Kidney (tissue), 14 donors: ENCODE data around the gene CCT7. TPM values are rescaled to one million over a fixed set of nuclear protein-coding genes. Genes with fewer than 3 reads are reported as not detected.

Experiments
- DNase-seq, 5 donors: peaks; one replicate each; pipeline ENCODE4 v3.0.0-alpha.2; 2013 to 2020
- FAIRE-seq: peaks from 2 replicates; lab custom pipeline; 2012; peaks lifted over from hg19 to GRCh38; lab: Jason Lieb, UNC
- H3K27ac ChIP-seq, 2 donors: one replicate each; pipeline ENCODE4 v1.7.0; 2013; ENCODE audit warnings: low read depth in 2 of 2, low read length in 2 of 2, inconsistent platforms in 1 of 2
- H3K27me3 ChIP-seq: one replicate; pipeline ENCODE4 v1.7.1; 2013; ENCODE audit warnings: low read length, inconsistent platforms; ENCODE audit not compliant: control insufficient read depth, insufficient read depth
- H3K36me3 ChIP-seq, 3 donors: one replicate each; pipeline versions ENCODE4 v1.7.0 to v1.7.1; 2013; ENCODE audit warnings: low read length in 3 of 3, control low read depth in 1 of 3, inconsistent platforms in 1 of 3; ENCODE audit not compliant: insufficient read depth in 3 of 3, control insufficient read depth in 2 of 3
- H3K4me1 ChIP-seq, 3 donors: one replicate each; pipeline versions ENCODE4 v1.7.0 to v1.7.1; 2013; ENCODE audit warnings: low read length in 3 of 3, inconsistent platforms in 1 of 3, low read depth in 1 of 3; ENCODE audit not compliant: control insufficient read depth in 2 of 3, insufficient read depth in 2 of 3
- H3K4me3 ChIP-seq, 3 donors: one replicate each; pipeline versions ENCODE4 v1.7.0 to v1.8.1; 2013; ENCODE audit warnings: low read length in 3 of 3, control low read depth in 1 of 3, inconsistent platforms in 1 of 3
- H3K9ac ChIP-seq, 3 donors: one replicate each; pipeline versions ENCODE4 v1.7.0 to v1.7.1; 2013; ENCODE audit warnings: low read length in 3 of 3, control low read depth in 1 of 3, inconsistent platforms in 1 of 3
- H3K9me3 ChIP-seq, 3 donors: one replicate each; pipeline versions ENCODE4 v1.7.0 to v1.7.1; 2013; ENCODE audit warnings: low read length in 3 of 3, control low read depth in 1 of 3, inconsistent platforms in 1 of 3; ENCODE audit not compliant: control insufficient read depth in 2 of 3, insufficient read depth in 1 of 3
- intact Hi-C: fragments of 100-400 bp; cut with DNase I; formaldehyde crosslinking; loops from one replicate; pipeline ENCODE4 v1.11.1; 2022
- polyA plus RNA-seq: library from polyadenylated mRNA; stranded (reverse); fragments of 350-450 nt; fragmentation: Illumina TruSeq; extraction: RNeasy Lipid Tissue Mini Kit (QIAGEN cat#74804); gene quantifications from one replicate; pipeline ENCODE4 v1.2.3, GENCODE V29; 2014; ENCODE audit warnings: low read depth, low replicate concordance; ENCODE audit not compliant: insufficient read depth
- total RNA-seq: library from RNA; stranded (reverse); fragmentation: NEBNext Ultra II Directional; extraction: Animal tissue kit (Norgen Biotek cat#: 25700); gene quantifications from one replicate; pipeline ENCODE4 v1.2.1, GENCODE V29; 2021
- TF ChIP-seq, protein P1 (sequence below): IDR thresholded peaks from 3 replicates; pipeline ENCODE4 v1.5.1; 2012; ENCODE audit warnings: mild to moderate bottlenecking, moderate library complexity, borderline replicate concordance; ENCODE audit not compliant: insufficient read depth; ENCODE audit errors: extremely low read depth
- donor health status: control.
- donor health status: control.
- donor health status: control.
- donor health status: control.
- donor health status: control.
- donor health status: DM: yes; HTN: yes; CAD: no.
- donor health status: Normal renal cell carcinoma (clear cell type).

The CCT7 gene
- total and polyA plus RNA-seq, 2 donors from 2014 or later: 164 to 173 TPM

DNA sequence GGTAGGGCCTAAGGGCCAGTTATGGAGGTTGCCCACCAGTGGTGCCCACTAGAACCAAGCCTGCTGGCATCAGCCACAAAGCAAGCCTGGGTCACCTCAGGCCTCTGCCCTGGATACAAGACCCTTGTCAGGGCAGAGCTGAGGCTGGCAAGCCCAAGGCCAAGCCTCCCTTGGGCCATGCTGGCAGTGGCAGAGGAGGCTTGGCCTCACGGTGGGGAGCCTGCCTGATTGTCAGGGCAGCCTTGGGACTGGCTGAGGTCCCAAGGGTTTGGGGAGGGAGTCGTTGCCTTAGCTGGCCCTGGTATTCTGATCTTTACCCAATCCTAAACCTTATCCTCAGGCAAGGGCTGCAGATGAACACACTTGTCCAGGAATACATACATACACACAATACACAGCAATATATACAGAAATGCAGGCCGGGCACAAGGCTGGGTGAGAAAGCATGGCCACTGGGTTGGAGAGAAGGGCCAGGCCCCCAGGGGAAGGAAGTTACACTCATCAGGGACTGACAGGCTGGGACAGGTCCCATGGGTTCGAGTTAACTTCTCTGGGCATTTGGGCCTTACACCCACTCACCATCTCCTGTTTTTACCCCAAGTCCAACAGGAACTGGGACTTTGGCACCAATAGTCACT is 21.0 kb downstream of the CCT7 start:
- no peaks in the 10 kb centered on the region for H3K27me3 ChIP-seq
- no peak overlapping the region for H3K27ac ChIP-seq
- no peaks in the 10 kb centered on the region for H3K9me3 ChIP-seq
- H3K36me3 ChIP-seq: peaks cover 4 to 24% (median 23%) of the 10 kb centered on the region in 3 donors
- H3K9ac ChIP-seq: no peak overlapping the region
- no peak overlapping the region for H3K4me3 ChIP-seq
- FAIRE-seq (no peak), DNase-seq (no peak)
- no peaks in the 10 kb centered on the region for H3K4me1 ChIP-seq
- TF ChIP-seq, protein P1, sequence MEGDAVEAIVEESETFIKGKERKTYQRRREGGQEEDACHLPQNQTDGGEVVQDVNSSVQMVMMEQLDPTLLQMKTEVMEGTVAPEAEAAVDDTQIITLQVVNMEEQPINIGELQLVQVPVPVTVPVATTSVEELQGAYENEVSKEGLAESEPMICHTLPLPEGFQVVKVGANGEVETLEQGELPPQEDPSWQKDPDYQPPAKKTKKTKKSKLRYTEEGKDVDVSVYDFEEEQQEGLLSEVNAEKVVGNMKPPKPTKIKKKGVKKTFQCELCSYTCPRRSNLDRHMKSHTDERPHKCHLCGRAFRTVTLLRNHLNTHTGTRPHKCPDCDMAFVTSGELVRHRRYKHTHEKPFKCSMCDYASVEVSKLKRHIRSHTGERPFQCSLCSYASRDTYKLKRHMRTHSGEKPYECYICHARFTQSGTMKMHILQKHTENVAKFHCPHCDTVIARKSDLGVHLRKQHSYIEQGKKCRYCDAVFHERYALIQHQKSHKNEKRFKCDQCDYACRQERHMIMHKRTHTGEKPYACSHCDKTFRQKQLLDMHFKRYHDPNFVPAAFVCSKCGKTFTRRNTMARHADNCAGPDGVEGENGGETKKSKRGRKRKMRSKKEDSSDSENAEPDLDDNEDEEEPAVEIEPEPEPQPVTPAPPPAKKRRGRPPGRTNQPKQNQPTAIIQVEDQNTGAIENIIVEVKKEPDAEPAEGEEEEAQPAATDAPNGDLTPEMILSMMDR: no peak
- intact Hi-C loops: no loop called here

DNA sequence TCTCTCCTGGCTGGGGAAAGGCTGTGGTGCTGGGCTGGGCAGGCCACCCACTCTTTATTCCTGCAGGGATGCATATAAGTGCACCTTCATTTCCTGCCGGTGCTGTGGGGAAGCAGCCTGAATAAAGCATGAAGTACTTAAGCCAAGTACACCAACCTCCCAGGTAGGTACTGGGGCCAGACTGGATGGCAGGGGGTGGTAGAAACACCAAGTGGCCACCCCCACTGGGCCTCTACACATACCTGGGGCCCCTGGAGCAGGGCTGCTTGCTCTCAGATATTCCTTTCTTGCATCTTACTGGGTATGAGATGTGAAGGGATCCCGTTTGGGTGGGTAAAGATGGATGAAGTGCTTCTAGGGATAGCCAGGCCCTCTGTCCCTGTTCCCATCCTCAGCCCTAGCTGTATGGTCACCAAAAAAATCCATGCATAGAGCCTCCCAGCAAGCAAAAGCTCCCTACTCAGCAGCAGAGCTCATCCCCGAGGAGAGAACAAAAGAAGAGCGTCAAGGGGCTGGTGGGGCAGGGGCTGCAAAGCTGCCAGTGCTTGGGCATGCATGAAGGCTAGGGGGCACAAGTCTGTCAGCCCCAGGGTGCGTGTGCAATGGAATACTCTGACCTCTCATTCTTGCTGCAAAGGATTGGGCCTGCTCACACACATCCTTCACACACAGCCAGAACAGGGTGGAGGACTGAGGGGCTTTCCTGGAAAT is 22.0 kb downstream of the CCT7 start:
- Histone ChIP-seq H3K9me3 (no peaks in the 10 kb centered on the region), H3K36me3 (peaks cover 0 to 17% (median 14%) of the 10 kb centered on the region in 3 donors), H3K27me3 (no peaks in the 10 kb centered on the region), H3K4me3 (no peak overlapping the region), H3K4me1 (no peaks in the 10 kb centered on the region), H3K27ac (no peak overlapping the region), H3K9ac (no peak overlapping the region)
- intact Hi-C loops: no loop called here
- TF ChIP-seq, protein P1: no peak
- FAIRE-seq: no peak
- no peak for DNase-seq

DNA sequence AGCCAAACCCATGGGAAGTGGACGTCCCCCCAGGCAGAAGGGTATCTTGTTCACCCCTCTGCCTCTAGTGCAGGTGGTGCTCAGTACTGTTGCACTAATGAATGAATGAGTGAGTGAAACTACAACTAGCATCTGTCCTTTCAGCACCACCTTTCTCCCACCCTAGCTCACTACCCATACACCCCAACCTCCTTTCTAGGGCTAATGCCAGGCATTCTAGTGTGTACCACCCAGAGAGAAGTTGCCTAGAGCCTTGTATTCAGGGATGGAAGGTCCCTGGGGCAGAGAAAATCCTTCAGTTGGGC is 22.5 kb downstream of the CCT7 start:
- intact Hi-C loops: no loop called here
- H3K27me3 ChIP-seq: no peaks in the 10 kb centered on the region
- no peak overlapping the region for H3K27ac ChIP-seq
- H3K9me3 ChIP-seq: no peaks in the 10 kb centered on the region
- no peak overlapping the region for H3K4me3 ChIP-seq
- no peak overlapping the region for H3K9ac ChIP-seq
- TF ChIP-seq, protein P1: no peak
- FAIRE-seq: no peak
- peaks cover 0 to 14% (median 14%) of the 10 kb centered on the region in 3 donors for H3K36me3 ChIP-seq
- DNase-seq: no peak
- H3K4me1 ChIP-seq: no peaks in the 10 kb centered on the region
